NCI-H2227 treated with DMSO at 0.1 percent for 48 hours (cell line): ENCODE measurements around the gene RGS2.
A peak's percentile ranks its signal among the peaks of the same experiment; 100 is the strongest.

Experiments
- DNase-seq: peaks from one replicate; lab custom pipeline; 2025; lab: John Stamatoyannopoulos, UW

Gene RGS2

GRCh38 chr1:192830595-192831246, 21.9 kb downstream of the RGS2 start:
- DNase-seq: no peak

GRCh38 chr1:192831706-192832355, 23.0 kb downstream of the RGS2 start:
- DNase-seq: no peak

DNA sequence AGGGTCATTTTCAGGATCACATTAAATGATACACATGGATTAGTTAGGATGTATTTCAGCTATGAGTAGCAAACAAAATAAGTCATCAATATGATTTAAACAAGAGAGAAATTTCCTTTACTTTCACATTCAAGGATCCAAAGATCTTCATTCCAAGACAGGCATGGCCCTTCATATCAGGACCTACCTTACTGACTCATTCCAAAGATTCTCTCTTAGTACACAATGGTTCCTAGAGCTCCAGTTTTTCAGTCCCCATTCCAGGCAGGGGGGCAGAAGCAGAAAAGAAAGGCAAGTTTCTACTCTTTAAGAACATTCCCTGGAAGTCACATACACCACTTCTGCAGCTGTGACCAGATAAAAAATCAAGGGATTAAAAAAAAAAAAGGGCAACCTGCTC, 23.7 kb downstream of the RGS2 start:
- no peak for DNase-seq

DNA sequence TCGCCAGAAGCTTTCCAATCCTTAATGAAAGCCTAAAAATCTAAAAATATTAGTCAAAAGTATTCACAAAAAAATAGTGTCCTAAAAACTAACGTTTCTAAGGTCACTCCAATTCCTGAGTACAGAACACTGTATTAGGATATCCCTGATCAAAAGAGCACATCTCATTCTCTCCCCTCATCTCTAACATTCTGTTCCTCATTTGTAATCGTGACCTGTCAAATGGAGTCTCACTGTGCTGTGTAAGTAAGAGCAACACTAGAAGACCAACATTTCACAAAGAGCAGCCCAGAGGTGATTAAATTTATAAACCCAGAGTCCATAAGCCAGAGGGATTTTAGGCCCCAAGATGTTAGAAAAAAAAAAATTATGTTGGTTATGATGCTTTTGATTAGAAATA, 26.3 kb downstream of the RGS2 start:
- DNase-seq: no peak

- no peak for DNase-seq
Measured at GRCh38 chr1:192839162-192840066, 30.6 kb downstream of the RGS2 start.

GRCh38 chr1:192844360-192844759, 35.5 kb downstream of the RGS2 start:
- no peak for DNase-seq

DNA sequence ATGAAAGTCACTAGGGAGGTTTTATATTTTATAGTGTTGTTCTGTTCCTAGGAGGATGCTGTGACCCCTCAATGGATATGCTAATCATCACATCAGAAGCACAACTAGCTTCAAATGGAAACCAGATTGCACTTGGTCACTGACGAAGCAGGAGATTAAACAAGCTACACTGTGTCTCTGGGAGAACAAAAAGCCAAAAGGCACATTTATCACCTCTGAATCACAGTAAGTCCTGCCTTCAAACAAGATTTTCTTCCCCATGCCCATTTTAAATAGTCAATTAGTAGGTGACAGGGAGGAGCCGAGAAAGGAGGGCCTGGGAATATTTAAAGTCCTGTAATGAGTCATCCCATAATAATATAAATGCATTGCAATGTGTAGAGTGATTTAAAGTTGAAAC, 38.1 kb downstream of the RGS2 start:
- no peak for DNase-seq

- no peak for DNase-seq
Measured at GRCh38 chr1:192849011-192849410, 40.2 kb downstream of the RGS2 start.

DNA sequence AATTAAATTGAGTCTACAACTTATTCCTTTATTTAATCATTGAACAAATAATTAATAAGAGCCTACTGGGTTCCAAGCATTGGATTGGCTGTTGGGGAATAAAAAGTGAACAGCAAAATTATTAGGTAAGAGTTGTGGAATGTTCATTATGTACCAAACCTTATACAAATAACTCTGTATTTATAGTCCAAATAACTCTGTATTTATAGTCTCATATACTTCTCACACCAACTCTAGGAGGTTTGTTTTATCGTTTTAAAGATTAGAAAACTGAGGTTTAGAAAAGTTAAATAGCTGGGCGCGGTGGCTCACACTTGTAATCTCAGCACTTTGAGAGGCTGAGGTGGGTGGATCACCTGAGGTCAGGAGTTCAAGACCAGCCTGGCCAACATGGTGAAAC, 40.6 kb downstream of the RGS2 start:
- DNase-seq: no peak

- peak; percentile 58 for DNase-seq
Measured at GRCh38 chr1:192852001-192852947, 43.4 kb downstream of the RGS2 start.

DNA sequence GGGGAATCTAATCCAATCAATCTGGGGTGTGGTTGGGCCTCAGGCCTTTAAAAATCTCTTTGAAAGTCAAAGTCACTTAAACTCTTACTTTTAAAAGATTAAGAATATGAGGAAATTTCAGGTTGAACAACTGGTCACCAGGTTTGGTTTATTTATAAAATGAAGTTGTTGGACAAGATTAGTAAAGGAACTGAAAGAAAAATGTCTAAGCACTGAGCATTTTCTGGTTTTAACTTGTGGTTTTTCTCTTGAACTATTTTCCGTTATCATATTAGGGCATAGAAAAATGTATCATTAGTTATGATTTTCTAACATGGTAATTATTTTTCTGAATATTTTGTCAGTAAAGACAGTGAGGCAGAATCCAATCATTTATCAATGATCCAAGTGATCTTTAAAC, 49.6 kb downstream of the RGS2 start:
- no peak for DNase-seq

- no peak for DNase-seq
Measured at GRCh38 chr1:192859808-192860207, 51.0 kb downstream of the RGS2 start.

GRCh38 chr1:192860478-192861185, 51.8 kb downstream of the RGS2 start:
- DNase-seq: no peak

DNA sequence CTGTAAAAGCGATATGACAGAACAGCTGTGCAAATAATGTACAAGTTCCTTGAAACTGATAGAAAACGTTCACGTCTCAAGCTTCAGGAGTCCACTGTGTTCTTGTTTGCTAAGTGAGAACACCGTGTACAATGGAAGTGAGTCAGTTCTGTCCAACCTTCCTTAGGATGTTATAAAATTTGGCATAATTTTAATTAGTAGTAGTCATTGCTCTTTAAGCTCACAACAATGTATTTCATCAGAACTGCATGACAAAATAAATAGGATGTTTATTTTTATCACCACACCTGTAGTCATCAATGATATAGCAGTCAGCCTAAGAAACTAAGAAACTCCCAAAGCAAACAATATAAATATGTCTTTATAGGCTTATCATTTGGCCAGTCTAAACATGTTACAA, 53.0 kb downstream of the RGS2 start:
- no peak for DNase-seq
